Activated naive CD8-positive, alpha-beta T cell treated with anti-CD3 and anti-CD28 coated beads, Interleukin-2, amount 50 U/mL, for 24 hours (primary cell): ENCODE data around the gene EML6.

ENCODE experiments used
- ATAC-seq: fragments of 150-1000 bp; cut with Tn5 transposase; one replicate; pipeline ENCODE4 v1.10.0; 2021
- DNase-seq: peaks from one replicate; pipeline ENCODE4 v3.0.0; 2021
- H3K27ac Mint-ChIP-seq: one replicate; pipeline ENCODE4 v1.8.0; 2021; ENCODE audit warnings: mild to moderate bottlenecking, mixed read lengths
- H3K27me3 Mint-ChIP-seq: one replicate; pipeline ENCODE4 v1.8.0; 2021; ENCODE audit warnings: mixed read lengths
- H3K36me3 Mint-ChIP-seq: one replicate; pipeline ENCODE4 v1.8.0; 2021; ENCODE audit warnings: low read depth, mixed read lengths
- H3K4me1 Mint-ChIP-seq: one replicate; pipeline ENCODE4 v1.8.0; 2021; ENCODE audit warnings: mixed read lengths
- H3K4me3 Mint-ChIP-seq: one replicate; pipeline ENCODE4 v1.8.0; 2021; ENCODE audit warnings: mild to moderate bottlenecking, moderate library complexity, mixed read lengths
- H3K9me3 Mint-ChIP-seq: one replicate; pipeline ENCODE4 v1.8.0; 2021; ENCODE audit warnings: mixed read lengths

The EML6 gene

GRCh38 chr2:54942373-54942772 lies 218.9 kb downstream of the EML6 start:
- Mint-ChIP-seq H3K36me3 (no peaks in the 10 kb centered on the region), H3K4me3 (no peak overlapping the region), H3K4me1 (peaks cover 9% of the 10 kb centered on the region), H3K9me3 (peaks cover 6% of the 10 kb centered on the region), H3K27me3 (peaks cover 2% of the 10 kb centered on the region), H3K27ac (no peak overlapping the region)
- DNase-seq (peak; percentile 13), ATAC-seq (peak; percentile 67)

- Mint-ChIP-seq H3K27ac (no peak overlapping the region), H3K36me3 (no peaks in the 10 kb centered on the region), H3K4me1 (peaks cover 9% of the 10 kb centered on the region), H3K9me3 (no peaks in the 10 kb centered on the region), H3K27me3 (peaks cover 2% of the 10 kb centered on the region), H3K4me3 (no peak overlapping the region)
- DNase-seq (no peak), ATAC-seq (no peak)
These were observed 221.4 kb downstream of the EML6 start for GRCh38 chr2:54944724-54945326.

- H3K4me1 Mint-ChIP-seq, result peaks cover 9% of the 10 kb centered on the region
- peak; percentile 91 for ATAC-seq
- peaks cover 2% of the 10 kb centered on the region for H3K27me3 Mint-ChIP-seq
- DNase-seq, result peak; percentile 19
- H3K27ac Mint-ChIP-seq, result peak overlapping the region; percentile 58
- H3K4me3 Mint-ChIP-seq, result no peak overlapping the region
- H3K36me3 Mint-ChIP-seq, result no peaks in the 10 kb centered on the region
- H3K9me3 Mint-ChIP-seq, result no peaks in the 10 kb centered on the region
These were observed 222.1 kb downstream of the EML6 start for GRCh38 chr2:54945391-54946219.

GRCh38 chr2:54946220-54946805 lies 222.9 kb downstream of the EML6 start:
- Mint-ChIP-seq H3K36me3 (no peaks in the 10 kb centered on the region), H3K4me1 (peaks cover 9% of the 10 kb centered on the region), H3K27ac (no peak overlapping the region), H3K9me3 (no peaks in the 10 kb centered on the region), H3K27me3 (peaks cover 2% of the 10 kb centered on the region), H3K4me3 (no peak overlapping the region)
- ATAC-seq, result no peak
- no peak for DNase-seq

- no peak for DNase-seq
- no peak for ATAC-seq
- Mint-ChIP-seq H3K4me1 (peaks cover 9% of the 10 kb centered on the region), H3K9me3 (no peaks in the 10 kb centered on the region), H3K4me3 (no peak overlapping the region), H3K36me3 (no peaks in the 10 kb centered on the region), H3K27me3 (peaks cover 2% of the 10 kb centered on the region), H3K27ac (no peak overlapping the region)
These were observed 223.7 kb downstream of the EML6 start for GRCh38 chr2:54947136-54947535.

- no peak for DNase-seq
- Mint-ChIP-seq H3K36me3 (no peaks in the 10 kb centered on the region), H3K9me3 (no peaks in the 10 kb centered on the region), H3K4me1 (peaks cover 9% of the 10 kb centered on the region), H3K27ac (no peak overlapping the region), H3K27me3 (peaks cover 2% of the 10 kb centered on the region), H3K4me3 (no peak overlapping the region)
- ATAC-seq, result no peak
These were observed 224.2 kb downstream of the EML6 start for GRCh38 chr2:54947646-54948045.

GRCh38 chr2:54948120-54948519 lies 224.7 kb downstream of the EML6 start:
- Mint-ChIP-seq H3K36me3 (no peaks in the 10 kb centered on the region), H3K4me3 (no peak overlapping the region), H3K27me3 (peaks cover 2% of the 10 kb centered on the region), H3K27ac (no peak overlapping the region), H3K4me1 (peaks cover 9% of the 10 kb centered on the region), H3K9me3 (no peaks in the 10 kb centered on the region)
- DNase-seq, result no peak
- ATAC-seq, result no peak

- H3K4me1 Mint-ChIP-seq, result peaks cover 11% of the 10 kb centered on the region
- no peaks in the 10 kb centered on the region for H3K36me3 Mint-ChIP-seq
- H3K4me3 Mint-ChIP-seq, result no peak overlapping the region
- peaks cover 2% of the 10 kb centered on the region for H3K27me3 Mint-ChIP-seq
- DNase-seq, result no peak
- H3K27ac Mint-ChIP-seq, result no peak overlapping the region
- ATAC-seq, result no peak
- H3K9me3 Mint-ChIP-seq, result no peaks in the 10 kb centered on the region
These were observed 226.0 kb downstream of the EML6 start for GRCh38 chr2:54949431-54949830.

- Mint-ChIP-seq H3K4me1 (peaks cover 4% of the 10 kb centered on the region), H3K27ac (no peak overlapping the region), H3K9me3 (no peaks in the 10 kb centered on the region), H3K36me3 (no peaks in the 10 kb centered on the region), H3K27me3 (no peaks in the 10 kb centered on the region), H3K4me3 (no peak overlapping the region)
- ATAC-seq, result no peak
- no peak for DNase-seq
These were observed 227.3 kb downstream of the EML6 start for GRCh38 chr2:54950811-54951210.

GRCh38 chr2:54952425-54952824 lies 229.0 kb downstream of the EML6 start:
- H3K36me3 Mint-ChIP-seq, result no peaks in the 10 kb centered on the region
- peaks cover 2% of the 10 kb centered on the region for H3K4me1 Mint-ChIP-seq
- no peaks in the 10 kb centered on the region for H3K9me3 Mint-ChIP-seq
- DNase-seq (no peak), ATAC-seq (no peak)
- H3K27me3 Mint-ChIP-seq, result no peaks in the 10 kb centered on the region
- H3K4me3 Mint-ChIP-seq, result no peak overlapping the region
- H3K27ac Mint-ChIP-seq, result no peak overlapping the region

- H3K4me3 Mint-ChIP-seq, result no peak overlapping the region
- DNase-seq, result no peak
- peaks cover 2% of the 10 kb centered on the region for H3K4me1 Mint-ChIP-seq
- H3K27ac Mint-ChIP-seq, result no peak overlapping the region
- no peaks in the 10 kb centered on the region for H3K9me3 Mint-ChIP-seq
- H3K36me3 Mint-ChIP-seq, result no peaks in the 10 kb centered on the region
- ATAC-seq, result no peak
- no peaks in the 10 kb centered on the region for H3K27me3 Mint-ChIP-seq
These were observed 229.6 kb downstream of the EML6 start for GRCh38 chr2:54952978-54953456.

- H3K4me3 Mint-ChIP-seq, result no peak overlapping the region
- DNase-seq (no peak), ATAC-seq (no peak)
- H3K27me3 Mint-ChIP-seq, result no peaks in the 10 kb centered on the region
- no peaks in the 10 kb centered on the region for H3K36me3 Mint-ChIP-seq
- no peak overlapping the region for H3K27ac Mint-ChIP-seq
- H3K4me1 Mint-ChIP-seq, result peaks cover 2% of the 10 kb centered on the region
- no peaks in the 10 kb centered on the region for H3K9me3 Mint-ChIP-seq
These were observed 230.7 kb downstream of the EML6 start for GRCh38 chr2:54954158-54954557.

GRCh38 chr2:54954705-54955357 lies 231.4 kb downstream of the EML6 start:
- Mint-ChIP-seq H3K4me1 (peaks cover 2% of the 10 kb centered on the region), H3K9me3 (no peaks in the 10 kb centered on the region), H3K36me3 (no peaks in the 10 kb centered on the region), H3K4me3 (no peak overlapping the region), H3K27me3 (no peaks in the 10 kb centered on the region), H3K27ac (no peak overlapping the region)
- DNase-seq, result no peak
- ATAC-seq, result no peak

- Mint-ChIP-seq H3K4me1 (peaks cover 2% of the 10 kb centered on the region), H3K36me3 (no peaks in the 10 kb centered on the region), H3K27me3 (no peaks in the 10 kb centered on the region), H3K4me3 (no peak overlapping the region), H3K9me3 (no peaks in the 10 kb centered on the region), H3K27ac (no peak overlapping the region)
- no peak for DNase-seq
- ATAC-seq, result no peak
These were observed 232.1 kb downstream of the EML6 start for GRCh38 chr2:54955358-54956110.
